WTC11 (cell line): ENCODE results near the gene ITSN1. TPM values are rescaled to one million over a fixed set of nuclear protein-coding genes. Genes with fewer than 3 reads are reported as not detected.

ENCODE experiments used
- ATAC-seq: fragments of 200-7000 bp; cut with Tn5 transposase; 2 replicates; pipeline ENCODE4 v1.10.0; 2021; ENCODE audit warnings: mild to moderate bottlenecking, moderate library complexity
- CTCF ChIA-PET: fragments of 300-600 bp; sonication (Branson Sonifier 250); formaldehyde crosslinking; loops from one replicate; lab custom pipeline; 2021; ENCODE audit warnings: antibody characterized with exemption; lab: Charles Lee
- POLR2A ChIA-PET: fragments of 350-600 bp; sonication (Branson Sonifier 250); formaldehyde crosslinking; loops from one replicate; lab custom pipeline; 2021; ENCODE audit warnings: antibody characterized with exemption; lab: Charles Lee
- DNase-seq: peaks from one replicate; pipeline ENCODE4 v3.0.0; 2021; ENCODE audit warnings: low spot score
- H3K27ac Mint-ChIP-seq: 2 replicates; pipeline ENCODE4 v1.8.0; 2021; ENCODE audit warnings: mixed read lengths
- H3K27me3 Mint-ChIP-seq: 2 replicates; pipeline ENCODE4 v1.8.0; 2021; ENCODE audit warnings: low read depth, mild to moderate bottlenecking, moderate library complexity, mixed read lengths
- H3K36me3 Mint-ChIP-seq: 2 replicates; pipeline ENCODE4 v1.8.0; 2021; ENCODE audit warnings: mixed read lengths
- H3K4me1 Mint-ChIP-seq: 2 replicates; pipeline ENCODE4 v1.8.0; 2022; ENCODE audit warnings: mixed read lengths
- H3K4me3 Mint-ChIP-seq: 2 replicates; pipeline ENCODE4 v1.8.0; 2021; ENCODE audit warnings: mild to moderate bottlenecking, moderate library complexity, mixed read lengths
- H3K9me3 Mint-ChIP-seq: 2 replicates; pipeline ENCODE4 v1.8.0; 2021; ENCODE audit warnings: mixed read lengths
- ATF1 ChIP-seq: sonication (generic); formaldehyde crosslinking; IDR thresholded peaks from 2 replicates; pipeline ENCODE4 v1.8.1; 2023; ENCODE audit warnings: mild to moderate bottlenecking, moderate library complexity, missing genetic modification reagents
- ATF2 ChIP-seq: sonication (generic); formaldehyde crosslinking; IDR thresholded peaks from 2 replicates; pipeline ENCODE4 v1.8.1; 2022; ENCODE audit warnings: low read depth, missing genetic modification reagents, borderline replicate concordance
- ATF6 ChIP-seq: sonication (generic); formaldehyde crosslinking; IDR thresholded peaks from 2 replicates; pipeline ENCODE4 v1.8.1; 2023; ENCODE audit warnings: mild to moderate bottlenecking, missing genetic modification reagents
- CREB1 ChIP-seq: sonication (generic); formaldehyde crosslinking; IDR thresholded peaks from 2 replicates; pipeline ENCODE4 v1.8.0; 2023; ENCODE audit warnings: mild to moderate bottlenecking, missing genetic modification reagents
- MAX ChIP-seq: sonication (generic); formaldehyde crosslinking; IDR thresholded peaks from 2 replicates; pipeline ENCODE4 v1.8.0; 2022; ENCODE audit warnings: mild to moderate bottlenecking, missing genetic modification reagents
- MYBL2 ChIP-seq: sonication (generic); formaldehyde crosslinking; IDR thresholded peaks from 2 replicates; pipeline ENCODE4 v1.8.1; 2023; ENCODE audit warnings: mild to moderate bottlenecking, moderate library complexity, missing genetic modification reagents
- NFE2L1 ChIP-seq: sonication (generic); formaldehyde crosslinking; IDR thresholded peaks from 2 replicates; pipeline ENCODE4 v1.8.1; 2023; ENCODE audit warnings: missing genetic modification reagents
- NFYB ChIP-seq: sonication (generic); formaldehyde crosslinking; conservative IDR thresholded peaks from 2 replicates; pipeline ENCODE4 v1.8.0; 2022; ENCODE audit warnings: low read depth, missing genetic modification reagents
- NR2C2 ChIP-seq: sonication (generic); formaldehyde crosslinking; IDR thresholded peaks from 2 replicates; pipeline ENCODE4 v1.8.0; 2022; ENCODE audit warnings: mild to moderate bottlenecking, missing genetic modification reagents
- PRDM15 ChIP-seq: sonication (generic); formaldehyde crosslinking; IDR thresholded peaks from 2 replicates; pipeline ENCODE4 v1.8.0; 2022; ENCODE audit warnings: missing genetic modification reagents
- SOX15 ChIP-seq: fragments of 250-450 bp; sonication (Bioruptor Pico); IDR thresholded peaks from 2 replicates; pipeline ENCODE4 v1.9.0; 2021; ENCODE audit warnings: mild to moderate bottlenecking
- TCF7 ChIP-seq: sonication (generic); formaldehyde crosslinking; IDR thresholded peaks from 2 replicates; pipeline ENCODE4 v1.8.0; 2022; ENCODE audit warnings: mild to moderate bottlenecking, low read depth, missing genetic modification reagents, moderate library complexity
- ZNF263 ChIP-seq: sonication (generic); formaldehyde crosslinking; IDR thresholded peaks from 2 replicates; pipeline ENCODE4 v1.8.1; 2022; ENCODE audit warnings: low read depth, mild to moderate bottlenecking, moderate library complexity, missing genetic modification reagents
- ZNF396 ChIP-seq: fragments of 250-450 bp; sonication (Bioruptor Pico); IDR thresholded peaks from 2 replicates; pipeline ENCODE4 v1.8.0; 2021; ENCODE audit warnings: mild to moderate bottlenecking, moderate library complexity, borderline replicate concordance
- ZNF416 ChIP-seq: fragments of 250-450 bp; sonication (Bioruptor Pico); IDR thresholded peaks from 2 replicates; pipeline ENCODE4 v1.9.0; 2021; ENCODE audit warnings: mild to moderate bottlenecking, inconsistent platforms
- ZNF671 ChIP-seq: fragments of 250-450 bp; sonication (Bioruptor Pico); IDR thresholded peaks from 2 replicates; pipeline ENCODE4 v1.8.0; 2021; ENCODE audit warnings: mild to moderate bottlenecking
- total RNA-seq: library from RNA; stranded (reverse); gene quantifications from 3 replicates; pipeline ENCODE4 v1.2.3, GENCODE V29; 2021
- TF ChIP-seq, protein P1 (sequence below): fragments of 250-450 bp; sonication (Bioruptor Pico); IDR thresholded peaks from 2 replicates; pipeline ENCODE4 v1.9.0; 2021; ENCODE audit warnings: mild to moderate bottlenecking, borderline replicate concordance

Gene ITSN1
- total RNA-seq, 1 experiment from 2014 or later: 69.6 TPM

DNA sequence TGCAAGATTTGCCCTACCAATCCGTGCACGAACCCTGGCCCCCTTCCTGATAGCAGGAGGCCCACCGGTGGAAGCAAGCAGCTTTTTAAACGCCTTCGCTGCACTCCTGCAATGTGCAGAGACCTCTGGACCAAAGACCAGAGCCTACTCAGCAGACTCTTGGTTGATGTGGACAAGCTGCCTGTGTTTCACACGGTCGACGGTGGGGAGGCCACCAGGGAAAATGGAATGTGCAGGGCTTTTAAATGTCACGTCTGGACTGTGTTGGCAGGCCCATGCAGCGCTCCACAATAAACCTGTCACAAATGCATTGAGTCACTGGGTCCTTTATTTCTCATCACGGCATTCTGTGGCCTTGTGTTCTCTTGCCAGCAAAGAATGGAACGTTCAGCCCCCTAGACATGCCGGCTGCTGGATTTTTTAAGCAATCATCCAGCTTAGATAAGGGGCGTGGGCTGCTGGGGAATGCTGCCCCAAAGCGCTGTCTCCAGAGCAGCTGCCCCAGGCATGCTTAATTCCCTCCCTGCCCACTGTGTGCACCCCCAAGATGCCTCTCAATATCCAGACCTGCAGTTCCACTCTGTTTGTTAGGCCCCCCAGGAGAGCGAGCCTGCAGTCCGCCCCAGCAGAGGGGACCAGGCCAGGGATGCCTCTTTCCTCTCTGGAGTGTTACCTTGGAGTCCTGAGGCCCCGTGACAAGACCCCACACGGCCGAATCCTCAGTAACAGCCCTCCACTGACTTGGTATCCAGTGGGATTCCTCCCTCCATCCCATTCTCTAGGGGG, 202.0 kb downstream of the ITSN1 start:
- ChIA-PET POLR2A (no interaction called here), CTCF (interaction anchor here (1.4 to 1.6 kb wide), 2 partner anchors 10 to 48 kb away, joined by 4 read pairs; no protein-coding TSS in a partner anchor)
- Mint-ChIP-seq H3K9me3 (peaks cover 8% of the 10 kb centered on the region), H3K27ac (no peak overlapping the region; the same call in 1 of the 2 replicates), H3K4me3 (no peak overlapping the region), H3K36me3 (peaks cover 7% of the 10 kb centered on the region), H3K27me3 (no peaks in the 10 kb centered on the region), H3K4me1 (peaks cover 21% of the 10 kb centered on the region)
- ATAC-seq: no peak
- no peak for DNase-seq
- TF ChIP-seq ATF6 (no peak), NR2C2 (CRISPR knock-in tag) (no peak), TCF7 (CRISPR knock-in tag) (no peak)
- TF ChIP-seq, protein P1, sequence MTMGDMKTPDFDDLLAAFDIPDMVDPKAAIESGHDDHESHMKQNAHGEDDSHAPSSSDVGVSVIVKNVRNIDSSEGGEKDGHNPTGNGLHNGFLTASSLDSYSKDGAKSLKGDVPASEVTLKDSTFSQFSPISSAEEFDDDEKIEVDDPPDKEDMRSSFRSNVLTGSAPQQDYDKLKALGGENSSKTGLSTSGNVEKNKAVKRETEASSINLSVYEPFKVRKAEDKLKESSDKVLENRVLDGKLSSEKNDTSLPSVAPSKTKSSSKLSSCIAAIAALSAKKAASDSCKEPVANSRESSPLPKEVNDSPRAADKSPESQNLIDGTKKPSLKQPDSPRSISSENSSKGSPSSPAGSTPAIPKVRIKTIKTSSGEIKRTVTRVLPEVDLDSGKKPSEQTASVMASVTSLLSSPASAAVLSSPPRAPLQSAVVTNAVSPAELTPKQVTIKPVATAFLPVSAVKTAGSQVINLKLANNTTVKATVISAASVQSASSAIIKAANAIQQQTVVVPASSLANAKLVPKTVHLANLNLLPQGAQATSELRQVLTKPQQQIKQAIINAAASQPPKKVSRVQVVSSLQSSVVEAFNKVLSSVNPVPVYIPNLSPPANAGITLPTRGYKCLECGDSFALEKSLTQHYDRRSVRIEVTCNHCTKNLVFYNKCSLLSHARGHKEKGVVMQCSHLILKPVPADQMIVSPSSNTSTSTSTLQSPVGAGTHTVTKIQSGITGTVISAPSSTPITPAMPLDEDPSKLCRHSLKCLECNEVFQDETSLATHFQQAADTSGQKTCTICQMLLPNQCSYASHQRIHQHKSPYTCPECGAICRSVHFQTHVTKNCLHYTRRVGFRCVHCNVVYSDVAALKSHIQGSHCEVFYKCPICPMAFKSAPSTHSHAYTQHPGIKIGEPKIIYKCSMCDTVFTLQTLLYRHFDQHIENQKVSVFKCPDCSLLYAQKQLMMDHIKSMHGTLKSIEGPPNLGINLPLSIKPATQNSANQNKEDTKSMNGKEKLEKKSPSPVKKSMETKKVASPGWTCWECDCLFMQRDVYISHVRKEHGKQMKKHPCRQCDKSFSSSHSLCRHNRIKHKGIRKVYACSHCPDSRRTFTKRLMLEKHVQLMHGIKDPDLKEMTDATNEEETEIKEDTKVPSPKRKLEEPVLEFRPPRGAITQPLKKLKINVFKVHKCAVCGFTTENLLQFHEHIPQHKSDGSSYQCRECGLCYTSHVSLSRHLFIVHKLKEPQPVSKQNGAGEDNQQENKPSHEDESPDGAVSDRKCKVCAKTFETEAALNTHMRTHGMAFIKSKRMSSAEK: no peak

GRCh38 chr21:33844890-33845205, 202.5 kb downstream of the ITSN1 start:
- Mint-ChIP-seq H3K4me3 (no peak overlapping the region), H3K9me3 (peaks cover 8% of the 10 kb centered on the region), H3K27me3 (no peaks in the 10 kb centered on the region), H3K27ac (no peak overlapping the region; the same call in 1 of the 2 replicates), H3K4me1 (peaks cover 21% of the 10 kb centered on the region), H3K36me3 (peaks cover 7% of the 10 kb centered on the region; the same call in 1 of the 2 replicates)
- ATAC-seq (no peak), DNase-seq (no peak)
- ChIA-PET CTCF (interaction anchor here (1.4 to 1.6 kb wide), 2 partner anchors 10 to 48 kb away, joined by 4 read pairs; no protein-coding TSS in a partner anchor), POLR2A (no interaction called here)
- no peak for TF ChIP-seq ATF2 (CRISPR knock-in tag)
- no peak for TF ChIP-seq CREB1 (CRISPR knock-in tag)
- TF ChIP-seq SOX15 (CRISPR knock-in tag): no peak
- no peak for TF ChIP-seq ZNF416 (CRISPR knock-in tag)
- no peak for TF ChIP-seq MAX
- no peak for TF ChIP-seq ZNF396
- TF ChIP-seq NFYB (CRISPR knock-in tag): no peak
- no peak for TF ChIP-seq NFE2L1 (CRISPR knock-in tag)
- TF ChIP-seq, protein P1: no peak
- TF ChIP-seq ATF1 (CRISPR knock-in tag): no peak
- no peak for TF ChIP-seq MYBL2
- no peak for TF ChIP-seq PRDM15
- TF ChIP-seq ZNF671 (CRISPR knock-in tag): no peak
- TF ChIP-seq ZNF263 (CRISPR knock-in tag): no peak
